KG1 (cell line): Measurements from ENCODE around the gene GTF2IRD2.
A peak's percentile ranks its signal among the peaks of the same experiment; 100 is the strongest.
"Not testable (repeated sequence)": the region's sequence is repeated elsewhere in the genome, so short reads cannot be mapped to it uniquely, and the experiment has no call there.

Experiments
- DNase-seq: peaks from one replicate; lab custom pipeline; 2025; lab: John Stamatoyannopoulos, UW

The GTF2IRD2 gene

GRCh38 chr7:74850833-74851721, at the start of gene GTF2IRD2:
Gene GTF2IRD2, minus strand, starts transcription at chr7:74851605. Its CDS starts 15,227 bp downstream, at chr7:74836378.
- DNase-seq = not testable (repeated sequence)

DNA sequence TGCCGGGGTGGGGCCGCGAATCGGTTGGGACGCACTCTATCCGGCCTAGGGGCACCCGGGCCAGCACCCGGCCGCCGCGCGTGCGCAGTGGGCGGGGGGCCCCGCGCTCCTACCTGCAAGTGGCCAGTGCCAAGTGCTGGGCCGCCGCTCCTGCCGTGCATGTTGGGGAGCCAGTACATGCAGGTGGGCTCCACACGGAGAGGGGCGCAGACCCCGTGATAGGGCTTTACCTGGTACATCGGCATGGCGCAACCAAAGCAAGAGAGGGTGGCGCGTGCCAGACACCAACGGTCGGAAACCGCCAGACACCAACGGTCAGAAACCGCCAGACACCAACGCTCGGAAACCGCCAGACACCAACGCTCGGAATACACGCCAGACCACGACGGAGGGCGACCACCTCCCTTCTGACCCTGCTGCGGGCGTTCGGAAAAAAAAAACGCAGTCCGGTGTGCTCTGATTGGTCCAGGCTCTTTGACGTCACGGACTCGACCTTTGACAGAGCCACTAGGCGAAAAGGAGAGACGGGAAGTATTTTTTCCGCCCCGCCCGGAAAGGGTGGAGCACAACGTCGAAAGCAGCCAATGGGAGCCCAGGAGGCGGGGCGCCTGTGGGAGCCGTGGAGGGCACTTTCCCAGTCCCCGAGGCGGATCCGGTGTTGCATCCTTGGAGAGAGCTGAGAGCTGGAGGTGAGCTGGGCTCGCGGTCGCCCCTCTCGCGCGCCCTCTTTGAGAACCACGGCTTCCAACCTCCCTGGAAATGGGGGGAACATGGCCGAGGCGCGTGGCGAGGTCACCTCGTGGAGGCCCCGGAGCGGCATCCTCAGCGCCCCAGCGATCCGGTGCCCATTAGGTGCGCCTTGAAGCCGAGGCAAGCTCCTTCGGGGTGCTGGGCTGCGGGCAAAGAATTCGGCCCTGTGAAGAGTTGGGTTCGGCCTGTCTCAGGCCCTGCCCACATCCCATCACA, 39.0 kb upstream of the GTF2IRD2 start:
- DNase-seq = peak; percentile 31

GRCh38 chr7:74889518-74890129, 38.2 kb upstream of the GTF2IRD2 start:
- not testable (repeated sequence) for DNase-seq

- DNase-seq = not testable (repeated sequence)
Observed at GRCh38 chr7:74885295-74885694, 33.9 kb upstream of the GTF2IRD2 start.

GRCh38 chr7:74882110-74882509, 30.7 kb upstream of the GTF2IRD2 start:
- DNase-seq = not testable (repeated sequence)

GRCh38 chr7:74874748-74875512, 23.5 kb upstream of the GTF2IRD2 start:
- DNase-seq = not testable (repeated sequence)

DNA sequence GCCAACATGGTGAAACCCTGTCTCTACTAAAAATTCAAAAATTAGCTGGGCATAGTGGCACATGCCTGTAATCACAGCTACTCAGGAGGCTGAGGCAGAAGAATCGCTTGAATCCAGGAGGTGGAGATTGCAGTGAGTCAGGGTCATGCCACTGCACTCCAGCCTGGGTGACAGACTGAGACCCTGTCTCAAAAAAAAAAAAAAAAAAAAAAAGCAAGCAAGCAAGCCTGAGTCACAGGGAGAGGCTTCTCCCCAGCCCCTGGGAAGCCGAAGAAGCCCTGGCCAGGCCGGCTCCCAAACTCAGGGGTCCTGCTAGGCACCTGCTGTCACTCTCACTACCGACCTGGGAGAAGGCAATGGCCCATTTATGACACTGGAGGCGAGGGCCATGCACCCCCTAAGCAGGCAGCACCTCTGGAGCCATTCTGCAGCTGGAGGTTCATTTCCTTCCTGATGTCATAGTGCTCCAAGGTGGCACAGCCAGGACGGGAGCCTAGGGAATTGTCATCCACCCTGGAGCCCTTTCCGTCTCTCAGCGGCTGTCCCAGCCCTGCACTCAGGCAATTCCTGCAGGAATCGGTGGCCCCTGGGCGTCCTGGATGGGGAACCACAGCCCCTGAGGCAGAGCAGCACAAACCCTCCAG, 22.8 kb upstream of the GTF2IRD2 start:
- not testable (repeated sequence) for DNase-seq

- not testable (repeated sequence) for DNase-seq
Observed at GRCh38 chr7:74872542-74872941, 21.1 kb upstream of the GTF2IRD2 start.

DNA sequence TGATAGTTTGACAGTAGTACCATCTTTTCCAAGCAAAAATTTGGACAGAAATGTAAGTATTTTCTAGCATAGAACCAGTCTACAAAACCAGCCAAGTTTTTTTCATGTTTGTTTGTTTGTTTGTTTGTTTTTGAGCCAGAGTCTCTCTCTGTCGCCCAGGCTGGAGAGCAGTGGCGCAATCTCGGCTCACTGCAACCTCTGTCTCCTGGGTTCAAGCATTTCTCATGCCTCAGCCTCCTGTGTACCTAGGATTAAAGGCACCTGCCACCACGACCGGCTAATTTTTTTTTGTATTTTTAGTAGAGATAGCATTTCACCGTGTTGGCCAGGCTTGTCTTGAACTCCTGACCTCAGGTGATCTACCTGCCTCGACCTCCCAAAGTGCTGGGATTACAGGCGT, 14.4 kb upstream of the GTF2IRD2 start:
- not testable (repeated sequence) for DNase-seq

DNA sequence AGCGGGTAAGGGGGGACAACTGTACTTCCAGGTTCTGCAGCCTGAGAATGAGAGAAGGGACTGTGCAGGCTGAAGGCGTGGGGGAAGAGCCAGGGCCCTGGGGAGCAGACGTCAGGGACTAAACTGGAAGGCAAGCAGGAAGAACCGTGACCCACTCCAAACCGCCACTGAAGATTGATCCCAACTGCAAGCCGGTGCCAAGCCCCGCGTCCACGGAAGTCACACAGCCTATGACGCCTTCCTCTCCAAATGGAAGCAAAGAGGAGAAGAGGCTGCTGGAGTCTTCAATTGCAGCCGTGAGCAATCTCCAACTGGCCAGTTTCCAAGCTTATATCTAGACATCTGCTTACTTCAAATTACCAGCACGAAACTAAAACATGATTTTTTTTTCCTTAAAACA, 1.6 kb downstream of the GTF2IRD2 start:
- DNase-seq = not testable (repeated sequence)

DNA sequence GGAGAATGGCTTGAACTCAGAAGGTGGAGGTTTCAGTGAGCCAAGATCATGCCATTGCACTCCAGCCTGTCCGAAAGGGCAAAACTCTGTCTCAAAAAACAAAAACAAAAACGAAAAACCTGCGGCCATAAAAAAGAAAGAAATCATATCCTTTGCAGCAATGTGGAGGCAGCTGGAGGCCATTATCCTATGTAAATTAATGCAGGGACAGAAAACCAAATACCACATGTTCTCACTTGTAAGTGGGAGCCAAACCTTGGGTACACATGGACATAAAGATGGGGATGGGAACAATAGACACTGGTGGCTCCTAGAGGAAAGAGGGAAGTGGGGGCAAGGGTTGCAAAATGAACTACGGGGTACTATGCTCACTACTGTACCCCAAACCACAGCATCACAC, 21.0 kb downstream of the GTF2IRD2 start:
- DNase-seq = not testable (repeated sequence)

GRCh38 chr7:74829959-74830358, 21.4 kb downstream of the GTF2IRD2 start:
- DNase-seq = not testable (repeated sequence)

DNA sequence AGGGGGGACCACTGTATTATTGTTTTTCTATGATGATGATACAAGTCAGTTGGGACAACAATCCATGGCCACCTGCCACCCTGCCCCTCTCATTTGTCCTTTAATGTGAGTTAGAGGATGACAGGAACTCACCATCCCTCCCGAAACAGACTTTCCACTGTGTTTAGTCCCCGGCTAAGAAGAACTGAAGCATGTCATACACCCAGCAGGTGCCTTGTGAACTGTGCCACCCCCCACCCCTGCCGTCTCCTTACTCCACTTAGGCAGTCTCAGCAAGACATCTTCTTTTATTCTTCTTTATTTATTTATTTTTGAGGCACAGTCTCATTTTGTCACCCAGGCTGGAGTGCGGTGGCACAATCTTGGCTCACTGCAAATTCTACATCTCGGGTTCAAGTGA, 30.1 kb downstream of the GTF2IRD2 start:
- not testable (repeated sequence) for DNase-seq

DNA sequence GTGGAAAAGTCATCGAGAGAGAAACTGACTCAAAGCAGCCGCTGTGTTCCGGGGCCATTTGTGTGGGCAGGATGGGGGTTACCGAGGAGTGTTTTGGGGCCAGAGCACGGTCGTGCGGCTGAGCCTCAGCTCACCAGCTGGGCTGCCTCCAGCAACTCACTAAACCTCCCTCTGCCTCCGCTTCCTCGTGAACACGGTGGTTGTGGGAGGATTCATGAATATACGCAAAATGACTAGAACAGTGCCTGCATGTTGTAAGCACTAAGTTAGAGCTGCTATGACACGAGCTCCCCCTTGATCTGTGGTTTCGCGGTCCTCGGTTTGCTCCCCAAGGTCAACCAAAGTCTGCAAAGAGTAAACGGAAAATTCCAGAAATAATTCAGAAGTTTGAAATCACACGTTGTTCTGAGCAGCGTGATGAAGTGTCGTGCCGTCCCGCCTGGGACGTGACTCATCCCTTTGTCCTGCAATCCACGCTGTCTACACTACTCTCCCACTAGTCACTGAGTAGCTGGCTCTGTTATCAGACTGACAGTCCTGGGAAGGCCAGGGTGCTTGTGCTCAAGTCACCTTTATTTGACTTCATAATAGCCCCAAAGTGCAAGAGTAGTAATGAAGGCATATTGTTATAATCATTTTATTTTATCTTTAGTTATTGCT, 31.1 kb downstream of the GTF2IRD2 start:
- not testable (repeated sequence) for DNase-seq

- DNase-seq = not testable (repeated sequence)
Observed at GRCh38 chr7:74815882-74816281, 35.5 kb downstream of the GTF2IRD2 start.

DNA sequence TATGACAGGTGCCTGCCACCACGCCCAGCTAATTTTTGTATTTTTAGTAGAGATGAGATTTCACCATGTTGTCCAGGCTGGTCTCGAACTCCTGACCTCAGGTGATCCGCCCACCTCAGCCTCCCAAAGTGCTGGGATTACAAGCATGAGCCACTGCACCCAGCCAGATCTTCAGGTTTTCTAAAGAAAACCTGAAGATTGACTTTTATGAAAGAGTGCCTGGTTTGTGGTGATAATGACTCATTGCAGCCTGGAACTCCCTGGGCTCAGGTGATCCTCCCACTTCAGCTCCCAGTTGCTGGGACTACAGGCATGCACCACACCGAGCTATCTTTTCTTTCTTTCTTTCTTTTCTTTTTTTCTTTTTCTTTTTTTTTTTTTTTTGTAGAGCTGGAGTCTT, 52.8 kb downstream of the GTF2IRD2 start:
- not testable (repeated sequence) for DNase-seq

GRCh38 chr7:74797848-74798622, 53.4 kb downstream of the GTF2IRD2 start:
- DNase-seq = not testable (repeated sequence)

DNA sequence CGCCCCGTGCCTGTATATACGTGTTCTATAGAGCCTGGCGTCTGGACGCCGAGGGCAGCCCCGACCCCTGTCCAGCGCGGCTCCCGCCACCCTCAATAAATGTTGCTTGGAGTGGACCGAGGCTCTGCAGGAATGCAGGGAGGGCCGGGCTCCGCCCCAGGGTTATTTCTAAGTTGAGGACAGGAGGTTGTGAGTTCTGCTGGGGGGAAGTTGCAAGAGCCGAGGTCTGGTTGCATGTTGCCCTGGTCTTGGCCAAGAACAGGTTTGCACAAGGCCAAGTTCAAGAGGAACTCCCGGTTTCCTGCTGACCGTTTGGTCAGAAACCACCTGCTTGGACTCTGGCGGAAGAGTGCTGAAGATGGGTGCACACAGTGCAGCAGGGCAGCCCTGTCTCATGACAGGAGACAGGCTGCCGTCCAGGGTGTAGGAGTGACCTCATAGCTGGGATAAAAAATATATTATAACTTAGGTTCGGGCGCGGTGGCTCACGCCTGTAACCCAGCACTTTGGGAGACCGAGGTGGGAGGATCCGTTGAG, 62.1 kb downstream of the GTF2IRD2 start:
- DNase-seq = not testable (repeated sequence)
